DND-41 (cell line): Measurements from ENCODE around the gene GGT1.
A peak's percentile ranks its signal among the peaks of the same experiment; 100 is the strongest.
"Not testable (repeated sequence)": the region's sequence is repeated elsewhere in the genome, so short reads cannot be mapped to it uniquely, and the experiment has no call there.

Experiments used
- ATAC-seq: fragments of 200-7000 bp; cut with Tn5 transposase; 3 replicates; pipeline ENCODE4 v1.9.1; 2021; ENCODE audit warnings: low read depth; ENCODE audit not compliant: insufficient read depth
- DNase-seq: peaks from one replicate; pipeline ENCODE4 v3.0.0-alpha.2; 2020
- H2AFZ ChIP-seq: 2 replicates; pipeline ENCODE4 v1.6.0; 2012; ENCODE audit warnings: low read depth, low read length
- H3K27ac ChIP-seq: 2 replicates; pipeline ENCODE4 v1.5.1; 2012; ENCODE audit warnings: low read length, inconsistent platforms
- H3K27me3 ChIP-seq: fragments of 200-600 bp; sonication (generic); 2 replicates; pipeline ENCODE4 v1.6.0; 2012; ENCODE audit warnings: low read length, mild to moderate bottlenecking, inconsistent platforms; ENCODE audit not compliant: insufficient read depth, poor library complexity
- H3K36me3 ChIP-seq: 2 replicates; pipeline ENCODE4 v1.5.1; 2012; ENCODE audit warnings: low read length, inconsistent platforms; ENCODE audit not compliant: insufficient read depth
- H3K4me1 ChIP-seq: 2 replicates; pipeline ENCODE4 v1.5.1; 2012; ENCODE audit warnings: mild to moderate bottlenecking, low read length; ENCODE audit not compliant: insufficient read depth
- H3K4me2 ChIP-seq: 2 replicates; pipeline ENCODE4 v1.6.0; 2012; ENCODE audit warnings: mild to moderate bottlenecking, moderate library complexity, low read length, inconsistent platforms; ENCODE audit not compliant: insufficient read depth
- H3K4me3 ChIP-seq, 2 experiments: fragments of 200-600 bp in 1 of 2; shearing (Covaris generic) in 1 of 2; 2 replicates each; pipeline ENCODE4 v1.5.1; 2012 to 2016; ENCODE audit warnings: inconsistent platforms in 2 of 2, low read length in 2 of 2, mild to moderate bottlenecking in 2 of 2, low read depth in 1 of 2, moderate library complexity in 1 of 2
- H3K79me2 ChIP-seq: 2 replicates; pipeline ENCODE4 v1.6.0; 2012; ENCODE audit warnings: low read length, inconsistent platforms; ENCODE audit not compliant: insufficient read depth
- H3K9ac ChIP-seq: 2 replicates; pipeline ENCODE4 v1.6.0; 2012; ENCODE audit warnings: low read depth, mild to moderate bottlenecking, inconsistent platforms, low read length, moderate library complexity
- H3K9me3 ChIP-seq: 2 replicates; pipeline ENCODE4 v1.5.1; 2012; ENCODE audit warnings: low read length, moderate library complexity, mild to moderate bottlenecking, inconsistent platforms; ENCODE audit not compliant: insufficient read depth, severe bottlenecking
- H4K20me1 ChIP-seq: 2 replicates; pipeline ENCODE4 v1.6.0; 2012; ENCODE audit warnings: low read length; ENCODE audit not compliant: insufficient read depth
- CTCF ChIP-seq: IDR thresholded peaks from 2 replicates; pipeline ENCODE4 v1.5.1; 2012; ENCODE audit warnings: borderline replicate concordance, low read length, moderate library complexity, mild to moderate bottlenecking; ENCODE audit not compliant: poor library complexity, severe bottlenecking; ENCODE audit errors: extremely low read depth
- EZH2 ChIP-seq: IDR thresholded peaks from 3 replicates; pipeline ENCODE4 v1.6.1; 2012; ENCODE audit warnings: borderline replicate concordance, low read depth, mild to moderate bottlenecking, moderate library complexity, low read length, inconsistent platforms; ENCODE audit not compliant: severe bottlenecking

Gene GGT1

GRCh38 chr22:24602847-24603769, at the start of gene GGT1:
GGT1 (plus strand) TSS chr22:24603193; CDS start chr22:24611082, 7,889 bp downstream.
- not testable (repeated sequence) for H3K36me3 ChIP-seq, H3K9ac ChIP-seq, H3K79me2 ChIP-seq, H3K27me3 ChIP-seq, H3K9me3 ChIP-seq, H4K20me1 ChIP-seq, H3K4me3 ChIP-seq, H2AFZ ChIP-seq
- peak; percentile 29 for DNase-seq
- H3K27ac ChIP-seq, result peak within 1 kb of the TSS; percentile 75
- peak; percentile 26; the same call in 2 of the 3 replicates for ATAC-seq
- peak within 1 kb of the TSS; percentile 54 for H3K4me2 ChIP-seq
- H3K4me1 ChIP-seq, result peaks cover 25% of the 10 kb centered on the region

GRCh38 chr22:24553597-24554312, 49.2 kb upstream of the GGT1 start:
- Histone ChIP-seq H3K36me3 (peaks cover 60% of the 10 kb centered on the region), H2AFZ (no peak overlapping the region), H3K4me3 (peak overlapping the region; percentile 60 to 96), H3K9ac (peak overlapping the region; percentile 98), H3K79me2 (peaks cover 92% of the 10 kb centered on the region), H4K20me1 (peaks cover 70% of the 10 kb centered on the region), H3K4me1 (peaks cover 46% of the 10 kb centered on the region), H3K27ac (peak overlapping the region; percentile 91), H3K4me2 (peak overlapping the region; percentile 90), H3K27me3 (no peaks in the 10 kb centered on the region), H3K9me3 (no peaks in the 10 kb centered on the region)
- ATAC-seq (no peak), DNase-seq (no peak)
- TF ChIP-seq EZH2 (no peak), CTCF (no peak)

GRCh38 chr22:24554313-24555164, 48.5 kb upstream of the GGT1 start, which contains the start of gene GUCD1:
GUCD1 (minus strand) TSS chr22:24555138; CDS start chr22:24554991, 147 bp downstream.
- H3K27me3 ChIP-seq, result no peaks in the 10 kb centered on the region
- H3K79me2 ChIP-seq, result peaks cover 92% of the 10 kb centered on the region
- H3K4me2 ChIP-seq, result peak within 1 kb of the TSS; percentile 94
- peak within 1 kb of the TSS; percentile 96 to 97 for H3K4me3 ChIP-seq
- DNase-seq, result peak; percentile 50
- H3K36me3 ChIP-seq, result peaks cover 60% of the 10 kb centered on the region
- TF ChIP-seq EZH2 (no peak), CTCF (no peak)
- peaks cover 71% of the 10 kb centered on the region for H4K20me1 ChIP-seq
- H3K4me1 ChIP-seq, result peaks cover 54% of the 10 kb centered on the region
- ATAC-seq, result no peak
- H2AFZ ChIP-seq, result peak within 1 kb of the TSS; percentile 78
- peak within 1 kb of the TSS; percentile 98 for H3K9ac ChIP-seq
- no peaks in the 10 kb centered on the region for H3K9me3 ChIP-seq
- peak within 1 kb of the TSS; percentile 100 for H3K27ac ChIP-seq
